ENCODE results near the gene LRRC59. TPM values are rescaled to one million over a fixed set of nuclear protein-coding genes. Genes with fewer than 3 reads are reported as not detected.
A peak's percentile ranks its signal among the peaks of the same experiment; 100 is the strongest.

The LRRC59 gene
- total and polyA plus RNA-seq, 2 of the 13 experiments (the other 11 are each of a cell fraction or from before 2014, with no cell fraction given), result 87.3 to 222 TPM

DNA sequence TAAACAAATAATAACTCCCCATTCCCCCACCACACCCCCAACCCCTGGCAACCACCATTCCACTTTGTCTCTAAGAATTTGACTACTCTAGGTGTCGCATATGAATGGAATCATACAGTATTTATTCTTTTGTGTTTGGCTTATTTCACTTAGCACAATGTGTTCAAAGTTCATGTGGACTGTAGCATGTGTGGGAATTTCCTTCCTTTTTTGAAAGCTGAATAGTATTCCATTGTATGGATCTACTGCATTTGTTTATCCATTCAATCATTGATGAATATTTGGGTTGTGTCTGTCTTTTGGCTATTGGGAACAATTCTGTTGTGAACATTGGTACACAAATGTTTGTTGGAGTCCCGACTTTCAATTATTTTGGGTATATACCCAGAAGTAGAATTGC, 25.4 kb upstream of the LRRC59 start (continued):
- TF ChIP-seq, protein P1, sequence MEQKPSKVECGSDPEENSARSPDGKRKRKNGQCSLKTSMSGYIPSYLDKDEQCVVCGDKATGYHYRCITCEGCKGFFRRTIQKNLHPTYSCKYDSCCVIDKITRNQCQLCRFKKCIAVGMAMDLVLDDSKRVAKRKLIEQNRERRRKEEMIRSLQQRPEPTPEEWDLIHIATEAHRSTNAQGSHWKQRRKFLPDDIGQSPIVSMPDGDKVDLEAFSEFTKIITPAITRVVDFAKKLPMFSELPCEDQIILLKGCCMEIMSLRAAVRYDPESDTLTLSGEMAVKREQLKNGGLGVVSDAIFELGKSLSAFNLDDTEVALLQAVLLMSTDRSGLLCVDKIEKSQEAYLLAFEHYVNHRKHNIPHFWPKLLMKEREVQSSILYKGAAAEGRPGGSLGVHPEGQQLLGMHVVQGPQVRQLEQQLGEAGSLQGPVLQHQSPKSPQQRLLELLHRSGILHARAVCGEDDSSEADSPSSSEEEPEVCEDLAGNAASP (CRISPR knock-in tag; IDR thresholded peaks at IDR 0.05; ENCODE audit: borderline replicate concordance), result peak; percentile 18; the same call in 1 of the 2 replicates
- peak; percentile 18; the same call in 1 of the 2 replicates for TF ChIP-seq FOXO1 (CRISPR knock-in tag; IDR thresholded peaks at IDR 0.05)

DNA sequence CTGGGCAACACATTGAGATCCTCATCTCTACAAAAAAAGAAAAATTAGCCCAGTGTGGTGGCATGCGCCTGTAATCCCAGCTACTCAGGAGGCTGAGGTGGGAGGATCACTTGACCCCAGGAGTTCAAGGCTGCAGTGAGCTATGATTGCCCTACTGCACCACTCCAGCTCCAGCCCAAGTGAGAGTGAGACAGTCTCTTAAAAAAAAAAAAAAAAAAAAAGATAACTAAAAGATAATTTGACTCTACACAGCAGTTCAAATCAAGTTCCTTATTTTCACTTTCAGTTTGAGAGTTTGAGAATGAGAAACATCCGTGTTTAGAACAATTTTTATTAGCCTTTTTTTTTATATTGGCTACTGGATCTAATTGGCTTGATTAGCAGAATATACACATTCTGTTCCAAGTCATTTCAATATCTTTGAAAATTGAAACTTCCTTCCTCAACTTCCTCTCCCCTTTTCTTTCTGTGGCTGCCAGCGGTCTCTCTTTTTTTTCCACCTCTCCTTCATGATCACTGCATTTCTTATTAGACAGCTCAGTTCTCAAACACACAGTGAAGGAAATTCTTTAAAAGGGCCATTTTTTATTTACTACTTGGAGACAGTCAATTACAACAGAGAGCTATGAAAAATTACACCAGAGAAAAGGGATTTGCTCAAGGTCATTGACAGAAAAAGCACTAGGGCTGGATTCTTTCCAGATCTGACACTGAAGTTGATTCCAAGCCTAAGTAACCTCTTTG, 24.2 kb upstream of the LRRC59 start:
- in situ Hi-C loops (cut with HindIII; ENCODE audit: extremely low pct_ligation_motif_present, low pct_unique_long_range_greater_than_20kb), result no loop called here
- BruUV-seq (replicated peaks), result no TSS peak
- H4K20me1 ChIP-seq (ENCODE audit: insufficient read depth, low read length), result no peaks in the 10 kb centered on the region
- WGBS (ENCODE audit: low lambda C conversion rate), result 27% methylated on average over 3 of the region's 3 CpGs
- intact Hi-C loops (cut with micrococcal nuclease; ENCODE audit: unreplicated experiment), result no loop called here
- peak overlapping the region; percentile 29 to 61 (median 57); a peak in 5 of 6 replicates for H3K4me3 ChIP-seq (replicated peaks in 1 of 3; ENCODE audit: insufficient read depth in 1 of 3, low read depth in 2 of 3, low read length in 3 of 3)
- peaks cover 2% of the 10 kb centered on the region for H3K79me2 ChIP-seq (ENCODE audit: insufficient read depth, low read length)
- no peaks in the 10 kb centered on the region; a peak in 1 of 5 replicates for H3K27me3 ChIP-seq (ENCODE audit: control insufficient read depth in 1 of 2, insufficient read depth in 2 of 2, low read length in 2 of 2)
- ChIA-PET CTCF (ENCODE audit: low intra/inter-chr PET ratio, low total read pairs) (no interaction called here), POLR2A (interaction anchor here (1.1 to 3.6 kb wide), 2 partner anchors 8 to 24 kb away, joined by 5 to 29 read pairs; partner anchors contain the start of gene LRRC59)
- peak overlapping the region; percentile 47 for H3K9ac ChIP-seq (ENCODE audit: insufficient read depth, low read depth, low read length)
- peaks cover 57% of the 10 kb centered on the region for H3K4me1 ChIP-seq (ENCODE audit: insufficient read depth, low read length)
- DNase-seq (ENCODE audit: low spot score), result no peak
- no peaks in the 10 kb centered on the region for H3K9me3 ChIP-seq (ENCODE audit: low read length)
- peak overlapping the region; percentile 75 for H3K4me2 ChIP-seq (ENCODE audit: low read depth, low read length)
- H2AFZ ChIP-seq (ENCODE audit: low read length), result peak overlapping the region; percentile 38
- H3K27ac ChIP-seq (ENCODE audit: extremely low read length, insufficient read depth, low read length), result peak overlapping the region; percentile 58
- no peak for ATAC-seq
- no peaks in the 10 kb centered on the region for H3K36me3 ChIP-seq (replicated peaks in 1 of 2; ENCODE audit: control insufficient read depth in 1 of 2, insufficient read depth in 2 of 2, low read length in 2 of 2)
- peak; percentile 34 for FAIRE-seq
- no peak for TF ChIP-seq ZNF530 (CRISPR knock-in tag; IDR thresholded peaks at IDR 0.05; ENCODE audit: low read depth)
- TF ChIP-seq, protein P2, sequence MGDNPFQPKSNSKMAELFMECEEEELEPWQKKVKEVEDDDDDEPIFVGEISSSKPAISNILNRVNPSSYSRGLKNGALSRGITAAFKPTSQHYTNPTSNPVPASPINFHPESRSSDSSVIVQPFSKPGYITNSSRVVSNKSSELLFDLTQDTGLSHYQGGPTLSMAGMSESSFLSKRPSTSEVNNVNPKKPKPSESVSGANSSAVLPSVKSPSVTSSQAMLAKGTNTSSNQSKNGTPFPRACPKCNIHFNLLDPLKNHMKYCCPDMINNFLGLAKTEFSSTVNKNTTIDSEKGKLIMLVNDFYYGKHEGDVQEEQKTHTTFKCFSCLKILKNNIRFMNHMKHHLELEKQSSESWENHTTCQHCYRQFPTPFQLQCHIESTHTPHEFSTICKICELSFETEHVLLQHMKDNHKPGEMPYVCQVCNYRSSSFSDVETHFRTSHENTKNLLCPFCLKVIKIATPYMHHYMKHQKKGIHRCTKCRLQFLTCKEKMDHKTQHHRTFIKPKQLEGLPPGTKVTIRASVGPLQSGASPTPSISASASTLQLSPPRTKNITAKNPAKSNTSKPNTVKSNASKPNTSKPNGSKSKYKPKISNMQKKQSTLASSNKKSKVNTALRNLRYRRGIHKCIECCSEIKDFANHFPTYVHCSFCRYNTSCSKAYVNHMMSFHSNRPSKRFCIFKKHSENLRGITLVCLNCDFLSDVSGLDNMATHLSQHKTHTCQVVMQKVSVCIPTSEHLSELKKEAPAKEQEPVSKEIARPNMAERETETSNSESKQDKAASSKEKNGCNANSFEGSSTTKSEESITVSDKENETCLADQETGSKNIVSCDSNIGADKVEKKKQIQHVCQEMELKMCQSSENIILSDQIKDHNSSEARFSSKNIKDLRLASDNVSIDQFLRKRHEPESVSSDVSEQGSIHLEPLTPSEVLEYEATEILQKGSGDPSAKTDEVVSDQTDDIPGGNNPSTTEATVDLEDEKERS (CRISPR knock-in tag; IDR thresholded peaks at IDR 0.05), result 0 out of 2 replicates have a peak, but pooled peaks have one; percentile 44
- TF ChIP-seq SP4 (CRISPR knock-in tag; IDR thresholded peaks at IDR 0.05), result 0 out of 2 replicates have a peak, but pooled peaks have one; percentile 17
- no peak for TF ChIP-seq XBP1 (CRISPR knock-in tag; IDR thresholded peaks at IDR 0.05)
- TF ChIP-seq ZMYM3 (CRISPR knock-in tag; IDR thresholded peaks at IDR 0.05), result peak; percentile 42; the same call in 1 of the 2 replicates
- peak; percentile 91 for TF ChIP-seq ZNF460 (CRISPR knock-in tag; IDR thresholded peaks at IDR 0.05; ENCODE audit: borderline replicate concordance)
- TF ChIP-seq, protein P3, sequence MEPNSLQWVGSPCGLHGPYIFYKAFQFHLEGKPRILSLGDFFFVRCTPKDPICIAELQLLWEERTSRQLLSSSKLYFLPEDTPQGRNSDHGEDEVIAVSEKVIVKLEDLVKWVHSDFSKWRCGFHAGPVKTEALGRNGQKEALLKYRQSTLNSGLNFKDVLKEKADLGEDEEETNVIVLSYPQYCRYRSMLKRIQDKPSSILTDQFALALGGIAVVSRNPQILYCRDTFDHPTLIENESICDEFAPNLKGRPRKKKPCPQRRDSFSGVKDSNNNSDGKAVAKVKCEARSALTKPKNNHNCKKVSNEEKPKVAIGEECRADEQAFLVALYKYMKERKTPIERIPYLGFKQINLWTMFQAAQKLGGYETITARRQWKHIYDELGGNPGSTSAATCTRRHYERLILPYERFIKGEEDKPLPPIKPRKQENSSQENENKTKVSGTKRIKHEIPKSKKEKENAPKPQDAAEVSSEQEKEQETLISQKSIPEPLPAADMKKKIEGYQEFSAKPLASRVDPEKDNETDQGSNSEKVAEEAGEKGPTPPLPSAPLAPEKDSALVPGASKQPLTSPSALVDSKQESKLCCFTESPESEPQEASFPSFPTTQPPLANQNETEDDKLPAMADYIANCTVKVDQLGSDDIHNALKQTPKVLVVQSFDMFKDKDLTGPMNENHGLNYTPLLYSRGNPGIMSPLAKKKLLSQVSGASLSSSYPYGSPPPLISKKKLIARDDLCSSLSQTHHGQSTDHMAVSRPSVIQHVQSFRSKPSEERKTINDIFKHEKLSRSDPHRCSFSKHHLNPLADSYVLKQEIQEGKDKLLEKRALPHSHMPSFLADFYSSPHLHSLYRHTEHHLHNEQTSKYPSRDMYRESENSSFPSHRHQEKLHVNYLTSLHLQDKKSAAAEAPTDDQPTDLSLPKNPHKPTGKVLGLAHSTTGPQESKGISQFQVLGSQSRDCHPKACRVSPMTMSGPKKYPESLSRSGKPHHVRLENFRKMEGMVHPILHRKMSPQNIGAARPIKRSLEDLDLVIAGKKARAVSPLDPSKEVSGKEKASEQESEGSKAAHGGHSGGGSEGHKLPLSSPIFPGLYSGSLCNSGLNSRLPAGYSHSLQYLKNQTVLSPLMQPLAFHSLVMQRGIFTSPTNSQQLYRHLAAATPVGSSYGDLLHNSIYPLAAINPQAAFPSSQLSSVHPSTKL (CRISPR knock-in tag; IDR thresholded peaks at IDR 0.05), result 0 out of 2 replicates have a peak, but pooled peaks have one; percentile 31
- peak; percentile 36; the same call in 1 of the 2 replicates for TF ChIP-seq RARA (CRISPR knock-in tag; IDR thresholded peaks at IDR 0.05)
- peak; percentile 12; the same call in 1 of the 2 replicates for TF ChIP-seq HNF4A (CRISPR knock-in tag; IDR thresholded peaks at IDR 0.05)

All from HepG2 (cell line).